Cardiac muscle cell (in vitro differentiated cells and primary cell): ENCODE data around the gene DNASE1L1. TPM values are rescaled to one million over a fixed set of nuclear protein-coding genes. Genes with fewer than 3 reads are reported as not detected.

ENCODE experiments used
- DNase-seq, 2 donors: peaks; one replicate each; pipeline versions ENCODE4 v3.0.0 to v3.0.0-alpha.2; 2010 to 2017; ENCODE audit warnings: low read depth in 1 of 2, low spot score in 1 of 2
- H3K27ac ChIP-seq: fragments of 200-600 bp; sonication (generic); 2 replicates; pipeline ENCODE4 v1.5.1; 2016
- H3K27me3 ChIP-seq: fragments of 200-600 bp; sonication (generic); 2 replicates; pipeline ENCODE4 v1.6.0; 2016; ENCODE audit warnings: control low read depth
- H3K36me3 ChIP-seq: fragments of 200-600 bp; sonication (generic); 2 replicates; pipeline ENCODE4 v1.5.1; 2016; ENCODE audit warnings: control low read depth
- H3K4me1 ChIP-seq: fragments of 200-600 bp; sonication (generic); 2 replicates; pipeline ENCODE4 v1.8.1; 2017; ENCODE audit warnings: low read depth, mild to moderate bottlenecking, mixed run types
- H3K4me3 ChIP-seq: fragments of 200-600 bp; sonication (generic); 2 replicates; pipeline ENCODE4 v1.5.1; 2016; ENCODE audit warnings: mild to moderate bottlenecking
- H3K9me3 ChIP-seq: fragments of 200-600 bp; sonication (generic); 2 replicates; pipeline ENCODE4 v1.5.1; 2017; ENCODE audit warnings: low read depth, mild to moderate bottlenecking, control low read depth
- CTCF ChIP-seq: IDR thresholded peaks from 2 replicates; pipeline ENCODE4 v1.5.1; 2012; ENCODE audit warnings: low read depth, mild to moderate bottlenecking, low read length
- polyA plus RNA-seq: library from polyadenylated mRNA; unstranded; fragments of >200 nt; fragmentation: Nextera tagmentation; extraction: Ambion mirVana; gene quantifications from 2 replicates; pipeline ENCODE4 v1.2.1, GENCODE V29; 2016
- total RNA-seq: library from RNA; depleted of rRNA; stranded (reverse); fragments of >200 nt; gene quantifications from 2 replicates; pipeline ENCODE4 v1.2.3, GENCODE V29; 2016

The DNASE1L1 gene
- total and polyA plus RNA-seq, 2 experiments from 2014 or later: 24.8 to 34.3 TPM

GRCh38 chrX:154411981-154412340, 2.9 kb upstream of the DNASE1L1 start:
- Histone ChIP-seq H3K4me1 (no peaks in the 10 kb centered on the region), H3K27ac (peak overlapping the region; percentile 87), H3K36me3 (no peaks in the 10 kb centered on the region), H3K27me3 (no peaks in the 10 kb centered on the region), H3K9me3 (no peaks in the 10 kb centered on the region), H3K4me3 (peak overlapping the region; percentile 87)
- TF ChIP-seq CTCF: no peak
- peak; percentile 54 to 71 for DNase-seq

- no peak for TF ChIP-seq CTCF
- Histone ChIP-seq H3K9me3 (no peaks in the 10 kb centered on the region), H3K36me3 (no peaks in the 10 kb centered on the region), H3K4me1 (no peaks in the 10 kb centered on the region), H3K4me3 (no peak overlapping the region), H3K27ac (peak overlapping the region; percentile 75), H3K27me3 (no peaks in the 10 kb centered on the region)
- no peak for DNase-seq
These were observed 314 bp downstream of the DNASE1L1 start for GRCh38 chrX:154408659-154409221.

- no peak overlapping the region for H3K27ac ChIP-seq
- no peak overlapping the region for H3K4me3 ChIP-seq
- TF ChIP-seq CTCF: no peak
- peaks cover 4% of the 10 kb centered on the region for H3K36me3 ChIP-seq
- no peaks in the 10 kb centered on the region for H3K9me3 ChIP-seq
- DNase-seq: no peak
- H3K4me1 ChIP-seq: no peaks in the 10 kb centered on the region
- no peaks in the 10 kb centered on the region for H3K27me3 ChIP-seq
These were observed 4.3 kb downstream of the DNASE1L1 start for GRCh38 chrX:154404625-154405192.

GRCh38 chrX:154403858-154404257, 5.2 kb downstream of the DNASE1L1 start:
- H3K27me3 ChIP-seq: no peaks in the 10 kb centered on the region
- no peak overlapping the region for H3K27ac ChIP-seq
- peaks cover 12% of the 10 kb centered on the region for H3K36me3 ChIP-seq
- no peak for DNase-seq
- no peaks in the 10 kb centered on the region for H3K9me3 ChIP-seq
- TF ChIP-seq CTCF: no peak
- peaks cover 4% of the 10 kb centered on the region for H3K4me1 ChIP-seq
- H3K4me3 ChIP-seq: no peak overlapping the region

GRCh38 chrX:154403192-154403591, 5.9 kb downstream of the DNASE1L1 start:
- Histone ChIP-seq H3K27me3 (no peaks in the 10 kb centered on the region), H3K9me3 (no peaks in the 10 kb centered on the region), H3K27ac (no peak overlapping the region), H3K4me1 (peaks cover 4% of the 10 kb centered on the region), H3K4me3 (no peak overlapping the region), H3K36me3 (peaks cover 12% of the 10 kb centered on the region)
- no peak for DNase-seq
- no peak for TF ChIP-seq CTCF
